22Rv1 (cell line): Measurements from ENCODE around the gene PNKP.

Source experiments
- H3K27ac ChIP-seq: fragments of 450-650 bp; 2 replicates; pipeline ENCODE4 v1.5.1; 2017
- CTCF ChIP-seq: fragments of 450-650 bp; IDR thresholded peaks from 2 replicates; pipeline ENCODE4 v1.5.1; 2017; ENCODE audit warnings: mild to moderate bottlenecking
- ZFX ChIP-seq: fragments of 450-650 bp; IDR thresholded peaks from 2 replicates; pipeline ENCODE4 v1.6.1; 2017; ENCODE audit warnings: antibody characterized with exemption, borderline replicate concordance

The PNKP gene

DNA sequence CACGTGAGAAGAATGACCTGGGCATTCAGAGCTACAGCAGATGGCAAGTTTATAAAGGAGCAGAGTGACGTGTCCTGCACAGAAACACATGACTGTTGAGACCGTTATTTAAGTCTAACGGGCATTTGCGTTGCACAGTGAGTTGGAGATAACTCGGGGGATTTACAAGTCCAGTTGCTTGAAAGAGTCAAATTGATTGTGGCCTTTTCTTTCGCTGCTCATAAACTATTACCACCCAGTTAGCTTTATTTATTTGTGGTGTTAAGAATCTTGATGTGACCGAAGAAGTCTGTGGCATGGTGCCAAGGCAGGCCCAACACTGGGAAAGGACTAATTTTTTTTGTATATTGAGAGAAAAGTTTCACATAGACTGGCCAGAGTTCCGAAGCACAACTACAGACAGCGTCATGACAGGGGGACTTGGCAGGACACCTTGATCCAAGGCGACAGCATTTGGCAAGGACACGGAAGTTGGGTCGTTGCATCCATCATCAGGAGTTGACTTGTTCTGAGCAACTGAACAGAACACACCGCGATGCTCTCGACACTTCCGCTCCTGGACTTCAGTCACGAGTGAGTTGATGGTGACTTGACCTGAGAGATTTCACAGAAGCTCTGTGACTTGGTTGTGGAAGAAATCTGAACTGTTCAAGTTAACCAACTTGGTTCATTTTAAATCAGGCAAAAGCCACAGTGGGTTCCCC lies 28.3 kb downstream of the PNKP start:
- TF ChIP-seq CTCF, result no peak
- TF ChIP-seq ZFX, result no peak
- H3K27ac ChIP-seq, result 0 out of 2 replicates have a peak overlapping the region, but pooled peaks have one; percentile 7

DNA sequence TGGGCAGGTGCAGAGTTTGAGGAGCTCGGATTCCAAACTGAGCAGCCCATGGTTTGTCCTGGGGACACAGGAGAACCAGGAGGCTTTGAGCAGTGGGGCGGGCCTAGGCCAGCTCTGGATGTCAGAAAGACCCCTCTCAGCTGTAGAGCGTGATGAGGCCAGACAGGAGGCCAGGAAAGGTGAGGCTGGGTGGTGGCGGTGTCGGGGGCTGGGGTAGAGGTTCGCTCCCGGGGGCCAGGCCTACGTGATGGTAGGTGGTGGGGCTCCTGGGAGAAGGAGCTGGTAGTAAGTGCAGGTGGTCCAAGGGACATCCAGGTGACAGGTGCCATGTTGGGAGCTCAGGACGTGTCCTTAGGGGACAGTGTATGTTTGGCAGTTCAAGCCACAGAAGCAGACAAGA lies 30.0 kb downstream of the PNKP start:
- TF ChIP-seq CTCF (no peak), ZFX (no peak)
- H3K27ac ChIP-seq, result no peak overlapping the region

- TF ChIP-seq ZFX (no peak), CTCF (no peak)
- no peak overlapping the region for H3K27ac ChIP-seq
These were observed 30.4 kb downstream of the PNKP start for GRCh38 chr19:49837009-49837310.

DNA sequence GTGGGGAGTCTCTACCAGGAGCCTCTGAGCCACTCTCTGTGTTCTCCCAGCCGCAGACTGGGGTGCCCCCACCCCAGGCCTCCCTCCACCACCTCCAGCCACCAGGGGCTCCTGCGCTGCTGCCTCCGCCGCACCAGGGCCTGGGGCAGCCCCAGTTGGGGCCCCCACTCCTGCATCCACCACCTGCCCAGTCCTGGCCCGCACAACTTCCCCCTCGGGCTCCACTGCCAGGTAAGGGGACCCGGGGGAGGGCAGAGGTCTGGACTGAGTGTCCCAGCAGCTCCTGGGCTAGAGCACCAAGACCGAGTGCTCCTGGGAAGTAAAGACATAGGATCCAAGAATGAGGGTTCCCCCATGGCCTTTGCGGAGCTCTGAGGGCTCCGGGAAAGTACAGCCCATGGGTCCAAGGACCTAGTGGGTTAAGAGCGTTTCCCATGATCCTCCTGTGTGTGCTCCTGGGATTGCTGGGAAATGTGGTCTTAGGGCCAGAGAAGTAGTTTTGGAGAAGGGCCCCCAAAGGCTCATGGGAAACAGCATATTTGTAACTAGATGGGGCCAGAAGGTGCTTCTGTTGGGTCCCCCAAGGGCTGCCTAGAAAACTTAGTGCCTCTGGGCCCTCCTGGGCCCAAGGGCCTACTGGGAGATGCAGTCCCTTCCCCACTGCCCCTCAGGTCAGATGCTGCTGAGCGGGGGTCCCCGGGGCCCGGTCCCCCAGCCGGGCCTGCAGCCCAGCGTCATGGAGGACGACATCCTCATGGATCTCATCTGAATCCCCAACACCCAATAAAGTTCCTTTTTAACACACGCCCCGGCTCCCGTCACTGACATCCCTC lies 31.0 kb downstream of the PNKP start:
- no peak for TF ChIP-seq CTCF
- no peak for TF ChIP-seq ZFX
- H3K27ac ChIP-seq, result no peak overlapping the region

GRCh38 chr19:49835562-49835961 lies 31.8 kb downstream of the PNKP start:
- H3K27ac ChIP-seq, result no peak overlapping the region
- TF ChIP-seq ZFX, result no peak
- no peak for TF ChIP-seq CTCF

DNA sequence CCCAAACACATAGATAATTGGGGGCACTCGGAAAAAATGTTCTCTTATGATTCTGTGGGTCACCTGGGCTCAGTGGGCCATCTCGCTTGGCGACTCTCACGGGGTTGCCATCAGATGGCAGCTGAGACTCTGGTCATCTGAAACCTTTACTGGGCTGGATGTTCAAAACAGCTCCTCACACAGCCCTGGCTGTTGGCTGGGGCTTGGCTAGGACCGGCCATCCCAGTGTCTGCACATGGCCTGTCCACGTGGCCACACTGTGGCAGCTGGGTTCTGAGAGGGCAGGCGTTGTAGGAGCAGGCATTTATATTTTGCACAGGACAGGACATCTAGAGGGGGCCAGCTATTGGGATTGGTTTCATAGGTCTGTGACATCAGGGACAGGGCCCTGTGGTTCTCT lies 33.8 kb downstream of the PNKP start:
- H3K27ac ChIP-seq, result no peak overlapping the region
- TF ChIP-seq ZFX, result no peak
- no peak for TF ChIP-seq CTCF

- no peak for TF ChIP-seq ZFX
- no peak for TF ChIP-seq CTCF
- no peak overlapping the region for H3K27ac ChIP-seq
These were observed 34.8 kb downstream of the PNKP start for GRCh38 chr19:49832556-49832955.
